SK-N-MC (cell line): ENCODE measurements around the gene LRMDA.

ENCODE experiments used
- DNase-seq: peaks from one replicate; pipeline ENCODE4 v3.0.0-alpha.2; 2011; ENCODE audit warnings: low read depth, low spot score
- H3K27ac ChIP-seq: fragments of 200-600 bp; sonication (generic); 2 replicates; pipeline ENCODE4 v1.5.1; 2016; ENCODE audit warnings: mixed run types
- H3K36me3 ChIP-seq: fragments of 200-600 bp; sonication (generic); 2 replicates; pipeline ENCODE4 v1.6.1; 2017; ENCODE audit warnings: antibody characterized with exemption, low read length, mixed read lengths; ENCODE audit not compliant: insufficient read depth
- H3K4me3 ChIP-seq: fragments of 200-600 bp; sonication (generic); 2 replicates; pipeline ENCODE4 v1.5.1; 2016
- H3K9ac ChIP-seq: fragments of 200-600 bp; sonication (generic); 2 replicates; pipeline ENCODE4 v1.8.0; 2017; ENCODE audit warnings: mixed run types, mixed read lengths; ENCODE audit not compliant: insufficient read length
- H3K9me3 ChIP-seq: fragments of 200-600 bp; sonication (generic); 2 replicates; pipeline ENCODE4 v1.6.1; 2017; ENCODE audit warnings: low read depth, mild to moderate bottlenecking, antibody characterized with exemption, low read length, moderate library complexity, mixed read lengths
- EZH2 ChIP-seq: fragments of 200-600 bp; sonication (generic); IDR thresholded peaks from one replicate; pipeline ENCODE4 v1.6.1; 2017; ENCODE audit warnings: antibody characterized with exemption
- FOXP2 ChIP-seq: optimal IDR thresholded peaks from 2 replicates; pipeline ENCODE3; 2011; ENCODE audit warnings: mild to moderate bottlenecking, moderate library complexity; ENCODE audit not compliant: insufficient read depth; ENCODE audit errors: extremely low read length, control extremely low read depth
- POLR2AphosphoS5 ChIP-seq: IDR thresholded peaks from 2 replicates; pipeline ENCODE4 v1.6.1; 2012; ENCODE audit warnings: mild to moderate bottlenecking, low read depth, low read length, borderline replicate concordance

LRMDA gene

GRCh38 chr10:75936841-75937240 lies 505.4 kb downstream of the LRMDA start:
- H3K27ac ChIP-seq: no peak overlapping the region
- no peak overlapping the region for H3K9ac ChIP-seq
- H3K9me3 ChIP-seq: no peaks in the 10 kb centered on the region
- no peaks in the 10 kb centered on the region for H3K36me3 ChIP-seq
- no peak for DNase-seq
- no peak overlapping the region for H3K4me3 ChIP-seq
- TF ChIP-seq FOXP2 (no peak), EZH2 (no peak), POLR2AphosphoS5 (no peak)

GRCh38 chr10:75937823-75938222 lies 506.4 kb downstream of the LRMDA start:
- H3K9me3 ChIP-seq: no peaks in the 10 kb centered on the region
- H3K27ac ChIP-seq: no peak overlapping the region
- H3K36me3 ChIP-seq: no peaks in the 10 kb centered on the region
- no peak for DNase-seq
- H3K9ac ChIP-seq: no peak overlapping the region
- TF ChIP-seq POLR2AphosphoS5 (no peak), EZH2 (no peak), FOXP2 (no peak)
- H3K4me3 ChIP-seq: no peak overlapping the region

DNA sequence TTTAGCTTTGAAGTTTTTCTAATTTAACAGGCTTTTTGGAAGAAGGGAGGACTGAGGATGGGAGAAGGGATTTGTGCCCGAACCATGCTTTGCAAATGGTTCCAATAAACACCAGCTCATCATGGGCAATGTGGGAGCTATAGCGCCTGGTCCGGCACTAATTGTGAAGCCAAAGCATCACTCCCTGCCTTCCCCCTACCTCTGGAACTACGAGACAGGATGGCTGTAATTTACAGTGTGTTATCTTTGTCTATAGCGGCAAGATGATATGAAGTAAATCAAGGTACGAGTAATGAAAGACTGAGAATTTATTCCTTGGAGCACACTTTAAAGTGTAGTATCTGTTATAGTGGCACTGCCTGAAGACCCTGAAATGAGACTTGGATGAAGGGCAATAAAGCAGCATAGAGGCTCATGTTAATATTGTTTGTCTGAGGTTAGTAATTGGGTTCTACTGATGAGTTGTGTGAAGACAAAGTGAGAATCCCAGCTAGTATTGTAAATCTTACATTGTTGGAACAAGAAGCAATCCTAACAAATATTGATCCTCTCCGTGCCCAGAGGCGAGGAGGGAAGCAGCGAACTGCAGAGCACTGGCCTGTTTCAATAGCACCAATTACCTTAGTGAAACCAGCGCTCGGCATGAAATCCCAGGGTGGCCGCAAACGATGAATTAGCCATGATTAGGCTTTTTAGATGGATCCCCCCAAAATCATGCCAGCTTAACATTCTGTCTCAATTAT lies 507.1 kb downstream of the LRMDA start:
- no peak overlapping the region for H3K27ac ChIP-seq
- TF ChIP-seq FOXP2: no peak
- TF ChIP-seq POLR2AphosphoS5: no peak
- no peak for TF ChIP-seq EZH2
- H3K9me3 ChIP-seq: no peaks in the 10 kb centered on the region
- no peaks in the 10 kb centered on the region for H3K36me3 ChIP-seq
- no peak for DNase-seq
- H3K9ac ChIP-seq: no peak overlapping the region
- H3K4me3 ChIP-seq: no peak overlapping the region

- no peak for TF ChIP-seq FOXP2
- no peak for TF ChIP-seq EZH2
- no peak for TF ChIP-seq POLR2AphosphoS5
- H3K27ac ChIP-seq: no peak overlapping the region
- H3K4me3 ChIP-seq: no peak overlapping the region
- H3K36me3 ChIP-seq: no peaks in the 10 kb centered on the region
- no peaks in the 10 kb centered on the region for H3K9me3 ChIP-seq
- H3K9ac ChIP-seq: no peak overlapping the region
- no peak for DNase-seq
Measured at GRCh38 chr10:75939541-75939940, 508.1 kb downstream of the LRMDA start.

DNA sequence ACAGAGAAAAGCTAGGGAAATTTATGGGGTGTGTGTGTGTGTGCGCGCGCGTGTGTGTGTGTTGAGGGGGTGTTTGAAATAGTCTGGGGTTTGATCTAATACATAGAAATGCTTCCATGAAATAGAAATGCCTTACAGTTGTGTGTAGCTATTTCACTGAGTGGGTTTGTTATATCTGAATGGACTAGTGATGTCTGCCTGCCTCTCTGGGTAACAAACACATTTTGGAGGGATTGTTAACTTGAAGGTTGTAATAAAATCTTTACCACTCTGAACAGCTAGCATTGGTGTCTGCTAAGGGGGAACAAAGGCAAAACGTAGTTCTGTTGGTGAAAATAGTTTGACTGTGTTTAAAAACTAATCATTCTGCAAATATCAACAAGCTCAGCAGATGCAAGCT lies 509.3 kb downstream of the LRMDA start:
- DNase-seq: no peak
- no peak overlapping the region for H3K27ac ChIP-seq
- H3K4me3 ChIP-seq: no peak overlapping the region
- no peaks in the 10 kb centered on the region for H3K36me3 ChIP-seq
- no peak overlapping the region for H3K9ac ChIP-seq
- TF ChIP-seq FOXP2 (no peak), EZH2 (no peak), POLR2AphosphoS5 (no peak)
- no peaks in the 10 kb centered on the region for H3K9me3 ChIP-seq

DNA sequence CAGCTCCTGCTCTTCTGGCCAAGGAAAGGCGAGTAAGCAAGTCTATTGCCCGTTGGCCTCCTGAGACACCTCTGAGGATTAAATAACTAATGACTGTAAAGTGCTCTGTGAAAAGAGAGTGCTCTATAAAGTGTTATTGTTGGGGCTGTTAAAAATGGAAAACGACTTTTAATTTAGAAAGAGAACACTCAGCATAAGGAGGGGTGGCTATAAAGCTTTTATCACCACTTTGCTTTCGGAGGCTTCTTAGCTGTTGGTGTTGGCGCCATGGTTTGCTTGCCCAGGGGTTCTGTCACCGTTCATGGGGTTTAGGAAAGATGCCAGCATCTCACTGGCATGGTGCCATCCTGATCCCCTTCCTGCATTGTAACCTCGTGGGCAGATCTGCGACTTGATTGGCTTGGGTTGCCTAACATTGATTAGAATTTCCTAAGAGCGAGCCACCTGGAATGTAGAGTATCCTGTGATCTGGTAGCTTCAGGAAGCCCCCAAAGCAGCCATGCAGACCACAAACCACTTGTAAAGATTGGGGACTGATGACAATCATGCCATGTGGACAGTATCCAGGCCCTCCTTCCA lies 509.9 kb downstream of the LRMDA start:
- Histone ChIP-seq H3K9me3 (no peaks in the 10 kb centered on the region), H3K27ac (no peak overlapping the region), H3K36me3 (no peaks in the 10 kb centered on the region), H3K9ac (no peak overlapping the region), H3K4me3 (no peak overlapping the region)
- no peak for TF ChIP-seq FOXP2
- TF ChIP-seq EZH2: no peak
- no peak for TF ChIP-seq POLR2AphosphoS5
- no peak for DNase-seq

DNA sequence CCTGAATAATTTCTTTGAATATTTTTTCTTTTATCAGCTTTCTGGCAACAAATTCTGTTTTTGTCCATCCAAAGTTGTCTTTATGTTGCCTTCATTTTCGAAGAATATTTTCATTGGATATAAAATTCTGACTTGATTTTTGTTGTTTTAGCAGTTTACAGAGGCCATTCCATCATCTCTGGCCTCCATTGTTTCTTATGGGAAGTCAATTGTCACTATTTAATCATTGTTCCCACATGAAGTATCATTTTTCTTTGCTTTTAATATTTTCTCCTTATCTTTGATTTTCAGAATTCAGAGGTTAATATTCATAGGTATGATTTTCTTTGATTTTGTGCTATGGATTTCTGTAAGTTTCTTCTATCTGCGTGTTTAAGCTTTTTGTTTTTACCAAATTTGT lies 512.6 kb downstream of the LRMDA start:
- Histone ChIP-seq H3K4me3 (no peak overlapping the region), H3K9ac (no peak overlapping the region), H3K27ac (no peak overlapping the region), H3K36me3 (no peaks in the 10 kb centered on the region), H3K9me3 (no peaks in the 10 kb centered on the region)
- TF ChIP-seq POLR2AphosphoS5 (no peak), EZH2 (no peak), FOXP2 (no peak)
- no peak for DNase-seq

GRCh38 chr10:75948583-75948982 lies 517.2 kb downstream of the LRMDA start:
- DNase-seq: no peak
- H3K9ac ChIP-seq: no peak overlapping the region
- no peak overlapping the region for H3K4me3 ChIP-seq

GRCh38 chr10:75950307-75950706 lies 518.9 kb downstream of the LRMDA start:
- Histone ChIP-seq H3K9ac (no peak overlapping the region), H3K36me3 (no peaks in the 10 kb centered on the region), H3K4me3 (no peak overlapping the region), H3K9me3 (no peaks in the 10 kb centered on the region), H3K27ac (no peak overlapping the region)
- no peak for DNase-seq
- TF ChIP-seq POLR2AphosphoS5 (no peak), EZH2 (no peak), FOXP2 (no peak)

More at GRCh38 chr10:75948583-75948982, 517.2 kb downstream of the LRMDA start:
- no peak for TF ChIP-seq EZH2
- TF ChIP-seq POLR2AphosphoS5: no peak
- H3K9me3 ChIP-seq: no peaks in the 10 kb centered on the region
- H3K36me3 ChIP-seq: no peaks in the 10 kb centered on the region
- no peak overlapping the region for H3K27ac ChIP-seq
